RPMI7951 (cell line): Measurements from ENCODE around the gene TMEM82. TPM values are rescaled to one million over a fixed set of nuclear protein-coding genes. Genes with fewer than 3 reads are reported as not detected.

Source experiments
- DNase-seq: peaks from one replicate; pipeline ENCODE4 v3.0.0-alpha.2; 2012; ENCODE audit warnings: low read depth
- total RNA-seq: library from RNA; depleted of rRNA; stranded (reverse); fragments of >200 nt; shearing (Covaris generic); gene quantifications from 2 replicates; pipeline ENCODE4 v1.2.3, GENCODE V29; 2014

The TMEM82 gene
- total RNA-seq, 1 experiment from 2014 or later = not detected

GRCh38 chr1:15736038-15736891, 6.0 kb upstream of the TMEM82 start, which contains the start of gene SLC25A34:
Gene SLC25A34 (plus strand): TSS chr1:15736258. CDS start chr1:15736486, 228 bp downstream.
- DNase-seq = no peak

GRCh38 chr1:15736892-15737261, 5.4 kb upstream of the TMEM82 start:
- DNase-seq = no peak

- no peak for DNase-seq
Observed at GRCh38 chr1:15737324-15738319, 4.7 kb upstream of the TMEM82 start.

GRCh38 chr1:15738416-15739113, 3.7 kb upstream of the TMEM82 start:
- no peak for DNase-seq

- DNase-seq = no peak
Observed at GRCh38 chr1:15739259-15739658, 3.0 kb upstream of the TMEM82 start.

GRCh38 chr1:15739745-15740144, 2.6 kb upstream of the TMEM82 start:
- no peak for DNase-seq

- DNase-seq = peak; percentile 61
Observed at GRCh38 chr1:15740924-15741850, 1.1 kb upstream of the TMEM82 start.

GRCh38 chr1:15744122-15744679, 1.9 kb downstream of the TMEM82 start:
- DNase-seq = no peak

GRCh38 chr1:15747378-15747777, 5.1 kb downstream of the TMEM82 start:
- no peak for DNase-seq

- DNase-seq = no peak
Observed at GRCh38 chr1:15748264-15748663, 6.0 kb downstream of the TMEM82 start.

GRCh38 chr1:15748690-15749398, 6.5 kb downstream of the TMEM82 start:
- DNase-seq = peak; percentile 33

- DNase-seq = peak; percentile 85
Observed at GRCh38 chr1:15749399-15750291, 7.3 kb downstream of the TMEM82 start.

GRCh38 chr1:15750924-15751323, 8.6 kb downstream of the TMEM82 start:
- no peak for DNase-seq

GRCh38 chr1:15751717-15752116, 9.4 kb downstream of the TMEM82 start:
- DNase-seq = no peak

GRCh38 chr1:15753776-15754175, 11.5 kb downstream of the TMEM82 start:
- no peak for DNase-seq

GRCh38 chr1:15755021-15755645, 12.8 kb downstream of the TMEM82 start:
- no peak for DNase-seq

GRCh38 chr1:15755646-15756040, 13.3 kb downstream of the TMEM82 start:
- DNase-seq = peak; percentile 60
